ENCODE results near the gene DIPK1B. TPM values are rescaled to one million over a fixed set of nuclear protein-coding genes. Genes with fewer than 3 reads are reported as not detected.

DIPK1B gene
- total RNA-seq, 1 experiment from 2014 or later = 4.0 TPM

DNA sequence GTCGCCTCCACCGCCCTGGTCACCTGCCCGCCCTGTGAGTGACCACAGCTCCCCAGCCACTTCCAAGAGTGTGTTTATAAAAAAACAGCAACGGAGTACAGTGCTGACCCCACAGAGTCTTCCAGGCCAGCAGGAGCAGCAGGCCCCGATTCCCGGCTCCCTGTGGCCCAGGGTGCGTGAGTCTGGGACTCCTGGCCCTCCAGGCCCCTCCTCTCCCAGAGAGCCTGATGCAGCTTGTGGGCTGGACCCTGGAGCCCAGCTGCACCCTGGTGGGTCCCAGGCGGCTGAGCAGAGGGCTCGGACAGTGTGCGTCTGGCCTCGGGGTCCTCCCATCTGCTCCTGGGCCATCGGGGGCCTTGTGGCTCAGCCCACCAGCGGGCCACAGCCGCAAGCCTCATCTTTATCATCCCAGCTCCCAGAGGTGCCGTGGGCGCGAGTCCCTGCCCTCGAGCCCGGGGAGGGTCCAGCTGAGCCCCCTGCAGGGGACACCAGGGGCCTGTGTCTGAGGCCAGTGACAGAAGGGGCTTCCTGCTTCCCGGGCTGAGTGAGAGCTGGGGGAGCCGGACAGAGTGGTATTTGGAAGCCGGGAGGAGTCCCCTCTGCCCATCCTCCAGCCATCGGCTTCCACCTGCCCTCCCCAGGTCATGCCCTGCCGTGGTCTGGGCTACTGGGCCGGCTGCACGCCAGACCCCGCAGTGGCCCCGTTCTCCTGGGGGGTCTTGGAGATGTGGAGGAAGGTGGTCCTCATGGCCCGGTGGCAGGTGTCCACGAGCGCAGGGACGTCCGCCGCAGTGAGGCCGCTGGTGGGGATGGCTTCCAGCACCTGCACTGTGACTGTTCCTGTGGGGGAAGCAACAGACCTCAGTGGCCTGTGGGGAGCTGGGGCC lies 39.0 kb upstream of the DIPK1B start:
- CTCF ChIA-PET = interaction anchor here (0.6 kb wide), 1 partner anchor 388 kb away, joined by 3 read pairs; no protein-coding TSS in a partner anchor
- no peak for TF ChIP-seq CTCF (IDR thresholded peaks at IDR 0.05; ENCODE audit: unreplicated experiment)
- no peak overlapping the region for H3K27ac Mint-ChIP-seq (ENCODE audit: unreplicated experiment)
- no peak overlapping the region for H3K4me3 Mint-ChIP-seq (ENCODE audit: low read depth, unreplicated experiment)
- intact Hi-C loops (cut with micrococcal nuclease; ENCODE audit: unreplicated experiment) = no loop called here
- H3K27me3 Mint-ChIP-seq (ENCODE audit: unreplicated experiment) = peaks cover 22% of the 10 kb centered on the region
- H3K36me3 Mint-ChIP-seq (ENCODE audit: insufficient read depth, unreplicated experiment) = peaks cover 18% of the 10 kb centered on the region
- BruUV-seq (replicated peaks) = no TSS peak
- H3K4me1 Mint-ChIP-seq (ENCODE audit: low read depth, unreplicated experiment) = no peaks in the 10 kb centered on the region
- no peak for DNase-seq
- H3K9me3 Mint-ChIP-seq (ENCODE audit: low read depth, unreplicated experiment) = no peaks in the 10 kb centered on the region

- H3K27ac Mint-ChIP-seq (ENCODE audit: unreplicated experiment) = no peak overlapping the region
- no peak for DNase-seq
- H3K27me3 Mint-ChIP-seq (ENCODE audit: unreplicated experiment) = peaks cover 14% of the 10 kb centered on the region
- no peak overlapping the region for H3K4me3 Mint-ChIP-seq (ENCODE audit: low read depth, unreplicated experiment)
- no TSS peak for BruUV-seq (replicated peaks)
- CTCF ChIA-PET = interaction anchor here (1.1 kb wide), 1 partner anchor 13 kb away, joined by 3 read pairs; the partner anchor contains the start of gene AGPAT2
- intact Hi-C loops (cut with micrococcal nuclease; ENCODE audit: unreplicated experiment) = no loop called here
- H3K4me1 Mint-ChIP-seq (ENCODE audit: low read depth, unreplicated experiment) = no peaks in the 10 kb centered on the region
- TF ChIP-seq CTCF (IDR thresholded peaks at IDR 0.05; ENCODE audit: unreplicated experiment) = no peak
- H3K9me3 Mint-ChIP-seq (ENCODE audit: low read depth, unreplicated experiment) = no peaks in the 10 kb centered on the region
- H3K36me3 Mint-ChIP-seq (ENCODE audit: insufficient read depth, unreplicated experiment) = peaks cover 18% of the 10 kb centered on the region
Measured at GRCh38 chr9:136673975-136674785, 38.2 kb upstream of the DIPK1B start.

GRCh38 chr9:136674786-136675349 lies 37.5 kb upstream of the DIPK1B start:
- peaks cover 14% of the 10 kb centered on the region for H3K27me3 Mint-ChIP-seq (ENCODE audit: unreplicated experiment)
- H3K4me3 Mint-ChIP-seq (ENCODE audit: low read depth, unreplicated experiment) = no peak overlapping the region

More at GRCh38 chr9:136674786-136675349, 37.5 kb upstream of the DIPK1B start:
- Mint-ChIP-seq H3K4me1 (ENCODE audit: low read depth, unreplicated experiment) (no peaks in the 10 kb centered on the region), H3K36me3 (ENCODE audit: insufficient read depth, unreplicated experiment) (peaks cover 18% of the 10 kb centered on the region), H3K27ac (ENCODE audit: unreplicated experiment) (no peak overlapping the region), H3K9me3 (ENCODE audit: low read depth, unreplicated experiment) (no peaks in the 10 kb centered on the region)
- CTCF ChIA-PET = interaction anchor here (1.1 kb wide), 1 partner anchor 12 kb away, joined by 3 read pairs; the partner anchor contains the start of gene AGPAT2
- BruUV-seq (replicated peaks) = no TSS peak
- no peak for DNase-seq
- no peak for TF ChIP-seq CTCF (IDR thresholded peaks at IDR 0.05; ENCODE audit: unreplicated experiment)
- intact Hi-C loops (cut with micrococcal nuclease; ENCODE audit: unreplicated experiment) = no loop called here
